ENCODE measurements around the gene CENPX. TPM values are rescaled to one million over a fixed set of nuclear protein-coding genes. Genes with fewer than 3 reads are reported as not detected.

Gene CENPX
- total and polyA plus RNA-seq, 2 of the 13 experiments (the other 11 are each of a cell fraction or from before 2014, with no cell fraction given): 92.7 to 170 TPM

DNA sequence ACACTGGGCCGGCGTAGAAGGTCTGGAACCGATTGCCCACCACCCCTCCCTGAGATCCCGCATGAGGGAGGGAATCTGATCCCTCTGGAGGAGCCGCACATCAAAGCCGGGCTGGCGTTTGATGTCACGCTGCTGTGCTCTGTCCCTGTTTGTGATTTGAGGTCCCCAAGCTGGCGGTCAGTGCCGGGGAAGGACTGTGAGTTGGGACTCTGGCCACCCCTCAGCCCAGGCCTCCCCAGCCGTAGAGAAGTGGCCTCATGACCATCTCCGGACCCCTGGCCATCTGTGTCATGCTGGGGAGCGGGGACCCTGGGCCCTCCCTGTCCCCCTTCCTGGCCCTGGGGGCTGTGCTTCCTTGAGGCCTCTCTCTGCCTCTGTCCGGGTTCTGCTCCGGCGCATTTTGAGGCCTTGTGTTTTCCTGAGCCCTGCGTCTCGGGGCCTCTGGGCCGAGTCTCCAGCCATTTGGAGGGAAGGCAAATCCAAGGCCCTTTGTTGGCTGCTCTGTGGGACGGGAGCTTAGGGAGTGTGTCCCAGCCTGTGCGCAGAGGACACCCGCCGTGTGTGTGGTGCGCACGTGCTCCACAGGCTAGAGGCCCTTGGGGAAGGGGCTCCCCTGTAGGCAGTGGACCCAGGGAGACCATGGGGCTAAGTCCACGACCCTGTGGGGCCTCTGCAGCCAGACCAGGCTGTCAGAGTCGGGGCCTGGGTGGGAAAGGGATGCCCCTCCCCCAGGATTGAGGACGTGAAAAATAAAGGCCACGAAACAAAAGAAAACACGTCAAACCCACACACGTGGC is 30.2 kb downstream of the CENPX start (continued):
- no peak; the same call in none of the 2 replicates for TF ChIP-seq ZFP90 (CRISPR knock-in tag; IDR thresholded peaks at IDR 0.05; ENCODE audit: borderline replicate concordance)
- TF ChIP-seq, protein P1, sequence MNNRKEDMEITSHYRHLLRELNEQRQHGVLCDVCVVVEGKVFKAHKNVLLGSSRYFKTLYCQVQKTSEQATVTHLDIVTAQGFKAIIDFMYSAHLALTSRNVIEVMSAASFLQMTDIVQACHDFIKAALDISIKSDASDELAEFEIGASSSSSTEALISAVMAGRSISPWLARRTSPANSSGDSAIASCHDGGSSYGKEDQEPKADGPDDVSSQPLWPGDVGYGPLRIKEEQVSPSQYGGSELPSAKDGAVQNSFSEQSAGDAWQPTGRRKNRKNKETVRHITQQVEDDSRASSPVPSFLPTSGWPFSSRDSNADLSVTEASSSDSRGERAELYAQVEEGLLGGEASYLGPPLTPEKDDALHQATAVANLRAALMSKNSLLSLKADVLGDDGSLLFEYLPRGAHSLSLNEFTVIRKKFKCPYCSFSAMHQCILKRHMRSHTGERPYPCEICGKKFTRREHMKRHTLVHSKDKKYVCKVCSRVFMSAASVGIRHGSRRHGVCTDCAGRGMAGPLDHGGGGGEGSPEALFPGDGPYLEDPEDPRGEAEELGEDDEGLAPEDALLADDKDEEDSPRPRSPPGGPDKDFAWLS (CRISPR knock-in tag; IDR thresholded peaks at IDR 0.05; ENCODE audit: borderline replicate concordance): no peak; the same call in 1 of the 2 replicates
- no peak; the same call in 1 of the 2 replicates for TF ChIP-seq ZNF335 (CRISPR knock-in tag; IDR thresholded peaks at IDR 0.05)
- peak; percentile 91; the same call in 1 of the 2 replicates for TF ChIP-seq ZNF343 (CRISPR knock-in tag; IDR thresholded peaks at IDR 0.05)
- TF ChIP-seq, protein P2, sequence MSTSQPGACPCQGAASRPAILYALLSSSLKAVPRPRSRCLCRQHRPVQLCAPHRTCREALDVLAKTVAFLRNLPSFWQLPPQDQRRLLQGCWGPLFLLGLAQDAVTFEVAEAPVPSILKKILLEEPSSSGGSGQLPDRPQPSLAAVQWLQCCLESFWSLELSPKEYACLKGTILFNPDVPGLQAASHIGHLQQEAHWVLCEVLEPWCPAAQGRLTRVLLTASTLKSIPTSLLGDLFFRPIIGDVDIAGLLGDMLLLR (CRISPR knock-in tag; IDR thresholded peaks at IDR 0.05): peak; percentile 95
- TF ChIP-seq MIER2 (CRISPR knock-in tag; IDR thresholded peaks at IDR 0.05): peak; percentile 20; the same call in 1 of the 2 replicates
- TF ChIP-seq KDM5A (IDR thresholded peaks at IDR 0.05; ENCODE audit: borderline replicate concordance, low read length): no peak
- TF ChIP-seq, protein P3, sequence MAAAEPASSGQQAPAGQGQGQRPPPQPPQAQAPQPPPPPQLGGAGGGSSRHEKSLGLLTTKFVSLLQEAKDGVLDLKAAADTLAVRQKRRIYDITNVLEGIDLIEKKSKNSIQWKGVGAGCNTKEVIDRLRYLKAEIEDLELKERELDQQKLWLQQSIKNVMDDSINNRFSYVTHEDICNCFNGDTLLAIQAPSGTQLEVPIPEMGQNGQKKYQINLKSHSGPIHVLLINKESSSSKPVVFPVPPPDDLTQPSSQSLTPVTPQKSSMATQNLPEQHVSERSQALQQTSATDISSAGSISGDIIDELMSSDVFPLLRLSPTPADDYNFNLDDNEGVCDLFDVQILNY (CRISPR knock-in tag; conservative IDR thresholded peaks at IDR 0.05): no peak; the same call in 1 of the 2 replicates
- TF ChIP-seq, protein P4, sequence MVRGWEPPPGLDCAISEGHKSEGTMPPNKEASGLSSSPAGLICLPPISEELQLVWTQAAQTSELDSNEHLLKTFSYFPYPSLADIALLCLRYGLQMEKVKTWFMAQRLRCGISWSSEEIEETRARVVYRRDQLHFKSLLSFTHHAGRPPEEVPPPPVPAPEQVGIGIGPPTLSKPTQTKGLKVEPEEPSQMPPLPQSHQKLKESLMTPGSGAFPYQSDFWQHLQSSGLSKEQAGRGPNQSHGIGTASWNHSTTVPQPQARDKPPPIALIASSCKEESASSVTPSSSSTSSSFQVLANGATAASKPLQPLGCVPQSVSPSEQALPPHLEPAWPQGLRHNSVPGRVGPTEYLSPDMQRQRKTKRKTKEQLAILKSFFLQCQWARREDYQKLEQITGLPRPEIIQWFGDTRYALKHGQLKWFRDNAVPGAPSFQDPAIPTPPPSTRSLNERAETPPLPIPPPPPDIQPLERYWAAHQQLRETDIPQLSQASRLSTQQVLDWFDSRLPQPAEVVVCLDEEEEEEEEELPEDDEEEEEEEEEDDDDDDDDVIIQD (CRISPR knock-in tag; IDR thresholded peaks at IDR 0.05; ENCODE audit: low read depth): 0 out of 2 replicates have a peak, but pooled peaks have one; percentile 9
- TF ChIP-seq SIX1 (CRISPR knock-in tag; IDR thresholded peaks at IDR 0.05; ENCODE audit: borderline replicate concordance): peak; percentile 99
- peak; percentile 89 for TF ChIP-seq NCOA5 (CRISPR knock-in tag; IDR thresholded peaks at IDR 0.05)
- TF ChIP-seq ZNF883 (CRISPR knock-in tag; IDR thresholded peaks at IDR 0.05; ENCODE audit: not compliant biosample characterization): peak; percentile 95
- TF ChIP-seq ZNF556 (CRISPR knock-in tag; IDR thresholded peaks at IDR 0.05; ENCODE audit: borderline replicate concordance): no peak; the same call in 1 of the 2 replicates
- no peak for TF ChIP-seq NONO (IDR thresholded peaks at IDR 0.05)
- TF ChIP-seq NONO (CRISPR knock-in tag; conservative IDR thresholded peaks at IDR 0.05): peak; percentile 96
- TF ChIP-seq TMF1 (CRISPR knock-in tag; IDR thresholded peaks at IDR 0.05; ENCODE audit: low read depth): peak; percentile 96
- TF ChIP-seq, protein P5, sequence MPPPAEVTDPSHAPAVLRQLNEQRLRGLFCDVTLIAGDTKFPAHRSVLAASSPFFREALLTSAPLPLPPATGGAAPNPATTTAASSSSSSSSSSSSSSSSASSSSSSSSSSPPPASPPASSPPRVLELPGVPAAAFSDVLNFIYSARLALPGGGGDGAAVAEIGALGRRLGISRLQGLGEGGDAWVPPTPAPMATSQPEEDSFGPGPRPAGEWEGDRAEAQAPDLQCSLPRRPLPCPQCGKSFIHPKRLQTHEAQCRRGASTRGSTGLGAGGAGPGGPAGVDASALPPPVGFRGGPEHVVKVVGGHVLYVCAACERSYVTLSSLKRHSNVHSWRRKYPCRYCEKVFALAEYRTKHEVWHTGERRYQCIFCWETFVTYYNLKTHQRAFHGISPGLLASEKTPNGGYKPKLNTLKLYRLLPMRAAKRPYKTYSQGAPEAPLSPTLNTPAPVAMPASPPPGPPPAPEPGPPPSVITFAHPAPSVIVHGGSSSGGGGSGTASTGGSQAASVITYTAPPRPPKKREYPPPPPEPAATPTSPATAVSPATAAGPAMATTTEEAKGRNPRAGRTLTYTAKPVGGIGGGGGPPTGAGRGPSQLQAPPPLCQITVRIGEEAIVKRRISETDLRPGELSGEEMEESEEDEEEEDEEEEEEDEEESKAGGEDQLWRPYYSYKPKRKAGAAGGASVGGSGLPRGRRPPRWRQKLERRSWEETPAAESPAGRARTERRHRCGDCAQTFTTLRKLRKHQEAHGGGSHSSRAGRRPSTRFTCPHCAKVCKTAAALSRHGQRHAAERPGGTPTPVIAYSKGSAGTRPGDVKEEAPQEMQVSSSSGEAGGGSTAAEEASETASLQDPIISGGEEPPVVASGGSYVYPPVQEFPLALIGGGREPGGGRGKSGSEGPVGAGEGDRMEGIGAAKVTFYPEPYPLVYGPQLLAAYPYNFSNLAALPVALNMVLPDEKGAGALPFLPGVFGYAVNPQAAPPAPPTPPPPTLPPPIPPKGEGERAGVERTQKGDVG (CRISPR knock-in tag; IDR thresholded peaks at IDR 0.05; ENCODE audit: borderline replicate concordance): peak; percentile 96
- TF ChIP-seq, protein P6, sequence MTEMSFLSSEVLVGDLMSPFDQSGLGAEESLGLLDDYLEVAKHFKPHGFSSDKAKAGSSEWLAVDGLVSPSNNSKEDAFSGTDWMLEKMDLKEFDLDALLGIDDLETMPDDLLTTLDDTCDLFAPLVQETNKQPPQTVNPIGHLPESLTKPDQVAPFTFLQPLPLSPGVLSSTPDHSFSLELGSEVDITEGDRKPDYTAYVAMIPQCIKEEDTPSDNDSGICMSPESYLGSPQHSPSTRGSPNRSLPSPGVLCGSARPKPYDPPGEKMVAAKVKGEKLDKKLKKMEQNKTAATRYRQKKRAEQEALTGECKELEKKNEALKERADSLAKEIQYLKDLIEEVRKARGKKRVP (CRISPR knock-in tag; IDR thresholded peaks at IDR 0.05): peak in 1 of 2 experiments; percentile 89; a peak in 3 of 4 replicates
- peak; percentile 93 for TF ChIP-seq DMAP1 (CRISPR knock-in tag; IDR thresholded peaks at IDR 0.05)
- TF ChIP-seq PHF21A (CRISPR knock-in tag; IDR thresholded peaks at IDR 0.05): peak; percentile 93

All from HepG2 (cell line).